GM10248 (cell line): ENCODE data around the gene TOMM22.

Experiments used
- CTCF ChIA-PET: fragments of 300-600 bp; sonication (Branson Sonifier 250); formaldehyde crosslinking; extraction: SDS; loops from one replicate; lab custom pipeline; 2021; ENCODE audit warnings: antibody characterized with exemption; lab: Yijun Ruan, JAX
- POLR2A ChIA-PET: fragments of 350-650 bp; sonication (Branson Sonifier 250); formaldehyde crosslinking; extraction: SDS; loops from one replicate; lab custom pipeline; 2020; ENCODE audit warnings: antibody characterized with exemption; lab: Yijun Ruan, JAX
- DNase-seq: peaks from one replicate; pipeline ENCODE4 v3.0.0; 2012; ENCODE audit errors: extremely low spot score
- TF ChIP-seq, protein P1 (sequence below): IDR thresholded peaks from 2 replicates; pipeline ENCODE4 v1.5.1; 2012; ENCODE audit warnings: mild to moderate bottlenecking, low read depth; ENCODE audit errors: extremely low read depth, missing control alignments, control extremely low read depth

Gene TOMM22

DNA sequence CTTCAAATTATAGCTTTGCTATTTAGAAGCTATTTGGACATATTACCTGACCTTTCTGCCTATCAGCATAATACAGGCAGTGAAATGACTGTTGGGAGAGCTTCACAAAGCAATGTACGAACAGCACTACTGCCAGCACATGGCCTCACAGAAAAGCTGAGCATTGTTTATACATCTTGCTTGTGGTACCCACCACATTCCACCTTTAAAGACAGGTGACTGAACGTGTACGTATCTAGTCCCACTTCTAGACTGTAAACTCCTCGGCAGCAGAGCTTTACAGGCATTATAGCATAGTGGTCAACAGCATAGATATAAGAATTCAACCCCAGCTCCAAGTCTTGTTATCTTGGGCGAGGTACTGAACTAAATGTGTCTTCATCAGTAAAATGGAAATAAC, 17.4 kb downstream of the TOMM22 start:
- CTCF ChIA-PET, result interaction anchor here (1.5 to 6.2 kb wide), 4 partner anchors 10 to 36 kb away, joined by 3 to 48 read pairs (median 6); partner anchors contain the start of gene TOMM22
- POLR2A ChIA-PET, result interaction anchor here (1.2 to 1.7 kb wide), 2 partner anchors 10 to 17 kb away, joined by 3 to 5 read pairs; partner anchors contain the start of gene TOMM22
- DNase-seq, result no peak
- TF ChIP-seq, protein P1, sequence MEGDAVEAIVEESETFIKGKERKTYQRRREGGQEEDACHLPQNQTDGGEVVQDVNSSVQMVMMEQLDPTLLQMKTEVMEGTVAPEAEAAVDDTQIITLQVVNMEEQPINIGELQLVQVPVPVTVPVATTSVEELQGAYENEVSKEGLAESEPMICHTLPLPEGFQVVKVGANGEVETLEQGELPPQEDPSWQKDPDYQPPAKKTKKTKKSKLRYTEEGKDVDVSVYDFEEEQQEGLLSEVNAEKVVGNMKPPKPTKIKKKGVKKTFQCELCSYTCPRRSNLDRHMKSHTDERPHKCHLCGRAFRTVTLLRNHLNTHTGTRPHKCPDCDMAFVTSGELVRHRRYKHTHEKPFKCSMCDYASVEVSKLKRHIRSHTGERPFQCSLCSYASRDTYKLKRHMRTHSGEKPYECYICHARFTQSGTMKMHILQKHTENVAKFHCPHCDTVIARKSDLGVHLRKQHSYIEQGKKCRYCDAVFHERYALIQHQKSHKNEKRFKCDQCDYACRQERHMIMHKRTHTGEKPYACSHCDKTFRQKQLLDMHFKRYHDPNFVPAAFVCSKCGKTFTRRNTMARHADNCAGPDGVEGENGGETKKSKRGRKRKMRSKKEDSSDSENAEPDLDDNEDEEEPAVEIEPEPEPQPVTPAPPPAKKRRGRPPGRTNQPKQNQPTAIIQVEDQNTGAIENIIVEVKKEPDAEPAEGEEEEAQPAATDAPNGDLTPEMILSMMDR, result no peak

DNA sequence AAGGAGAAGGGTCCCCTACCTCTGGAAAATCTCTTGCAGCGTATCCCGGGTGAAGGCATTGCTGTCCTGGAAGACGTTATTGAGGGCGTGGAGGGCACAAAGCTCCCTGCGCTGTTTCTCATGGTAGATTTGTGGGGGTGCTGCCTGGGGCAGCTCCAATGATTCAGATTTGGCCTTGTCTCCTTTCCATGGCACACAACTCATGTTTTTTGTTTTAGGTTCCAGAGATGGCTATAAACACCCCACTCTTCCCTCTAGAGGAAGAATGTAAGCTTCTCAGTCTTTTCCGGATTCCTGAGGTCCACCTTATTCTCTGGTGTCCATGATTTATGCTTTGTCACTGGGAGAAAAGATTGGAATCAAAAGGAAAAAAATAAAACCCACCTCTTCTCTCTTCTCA, 18.0 kb downstream of the TOMM22 start:
- POLR2A ChIA-PET, result interaction anchor here (1.2 to 1.7 kb wide), 2 partner anchors 11 to 18 kb away, joined by 3 to 5 read pairs; partner anchors contain the start of gene TOMM22
- no peak for DNase-seq

DNA sequence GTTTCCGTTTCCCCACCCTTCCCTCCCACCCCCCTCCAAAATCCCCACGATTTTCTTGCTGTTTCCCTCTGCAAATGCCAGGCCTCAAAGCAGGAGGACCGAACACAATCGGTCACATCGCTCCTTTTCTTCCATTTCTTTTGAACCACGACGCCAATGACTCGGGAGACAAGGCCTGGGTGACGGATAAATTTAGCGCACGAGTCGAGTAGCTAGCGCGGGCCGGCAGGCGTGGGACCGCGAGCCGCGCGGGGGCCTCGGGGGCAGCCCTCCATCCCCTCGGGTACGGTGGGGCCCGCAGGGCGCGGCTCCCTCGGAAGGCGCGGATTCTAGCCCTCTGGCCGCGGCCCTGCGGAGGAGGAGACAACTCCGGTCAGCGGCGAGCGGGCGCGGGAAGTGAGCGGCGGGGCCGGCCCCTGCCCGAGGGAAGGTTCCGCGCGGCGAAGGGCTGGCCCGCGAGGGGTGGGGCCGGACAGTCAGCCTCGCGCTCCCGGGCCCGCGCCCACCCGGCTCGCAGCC, 18.6 kb downstream of the TOMM22 start:
- ChIA-PET CTCF (interaction anchor here (1.0 to 6.2 kb wide), 4 partner anchors 18 to 69 kb away, joined by 3 to 48 read pairs (median 3); partner anchors contain the start of gene TOMM22), POLR2A (no interaction called here)
- no peak for DNase-seq
- TF ChIP-seq, protein P1, result no peak

More for the DNA sequence above, 18.0 kb downstream of the TOMM22 start:
- TF ChIP-seq, protein P1, result no peak
- CTCF ChIA-PET, result interaction anchor here (1.0 to 6.2 kb wide), 5 partner anchors 10 to 70 kb away, joined by 3 to 48 read pairs (median 3); partner anchors contain the start of gene TOMM22

DNA sequence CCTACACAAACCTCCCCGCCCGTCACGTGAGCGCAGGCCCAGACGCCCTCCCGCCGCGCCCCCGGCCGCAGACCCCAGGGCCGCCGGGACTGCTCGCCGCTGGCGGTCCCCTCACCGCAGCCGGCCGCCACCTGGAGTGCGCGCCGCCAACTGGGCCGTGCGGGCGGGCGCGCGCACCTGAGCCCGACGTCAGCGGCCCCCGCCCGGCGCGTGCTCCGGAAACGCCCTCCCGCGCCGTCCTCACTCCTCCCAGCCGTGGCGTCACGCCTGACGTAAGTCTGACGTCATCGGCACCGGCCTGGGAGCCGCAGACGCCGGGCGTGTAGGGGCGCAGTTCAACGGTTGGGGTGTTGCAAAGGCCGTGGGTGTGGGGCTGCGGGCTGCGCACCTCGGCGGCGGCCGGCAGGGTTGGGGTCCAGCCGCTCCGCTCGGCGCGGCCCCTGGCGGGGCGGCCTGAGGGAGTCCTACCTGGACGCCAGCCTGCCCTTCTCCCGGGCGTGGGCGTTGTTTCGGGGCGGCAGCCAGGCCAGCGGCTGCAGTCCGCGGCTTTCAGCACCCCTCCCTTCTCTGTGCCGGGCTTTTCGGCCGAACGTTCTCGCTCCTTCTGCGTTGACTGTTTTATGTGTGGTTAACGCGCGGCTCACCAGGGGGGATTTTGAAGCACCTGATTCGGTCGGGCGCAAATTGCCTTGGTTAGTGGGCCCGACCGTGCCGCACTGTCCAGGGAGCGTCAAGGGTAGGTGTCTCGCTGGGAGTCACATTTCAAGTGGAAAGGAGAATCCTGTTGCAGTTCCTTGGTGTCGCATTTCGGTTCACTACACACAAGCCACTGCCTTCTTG, 19.3 kb downstream of the TOMM22 start, which contains the start of gene JOSD1:
Gene JOSD1, minus strand, starts transcription at position 155 of the 840 bp plus-strand sequence. CDS start 956 bp downstream, outside the sequence.
- ChIA-PET POLR2A (no interaction called here), CTCF (interaction anchor here (1.0 to 6.2 kb wide), 2 partner anchors 19 to 69 kb away, joined by 3 to 48 read pairs; partner anchors contain the start of gene TOMM22)
- DNase-seq, result peak; percentile 95
- TF ChIP-seq, protein P1, result no peak

DNA sequence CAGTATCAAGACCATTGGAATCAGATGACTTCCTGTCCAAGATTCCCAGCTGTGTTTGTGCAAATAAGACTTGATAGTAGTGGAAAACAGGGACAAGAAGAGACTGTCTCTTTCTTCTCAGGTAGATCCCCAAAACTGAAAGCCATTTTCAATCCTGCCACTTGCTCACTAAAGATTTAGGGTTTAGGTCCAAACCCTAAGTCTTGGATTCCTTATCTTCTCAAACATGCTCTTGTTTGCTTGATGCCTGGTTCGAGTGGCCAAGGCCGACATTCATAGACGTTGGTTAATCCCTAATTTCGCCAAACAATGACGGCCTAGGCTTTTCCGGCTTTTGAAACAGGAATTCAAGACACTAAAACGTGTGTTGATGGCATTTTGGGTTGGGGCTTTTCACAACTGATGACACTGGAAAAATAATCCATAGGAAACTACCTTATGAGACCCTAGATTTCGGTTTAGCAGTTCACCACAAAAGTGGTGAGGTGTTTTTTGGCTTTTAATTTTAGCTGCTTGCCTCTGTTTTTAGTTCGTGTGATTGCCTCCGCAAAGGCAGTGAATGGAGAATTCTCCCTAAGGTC, 23.0 kb downstream of the TOMM22 start:
- DNase-seq, result no peak
- POLR2A ChIA-PET, result interaction anchor here (0.6 to 0.7 kb wide), 2 partner anchors 698 to 1882 kb away, joined by 4 to 6 read pairs; no protein-coding TSS in a partner anchor
- CTCF ChIA-PET, result interaction anchor here (1.2 to 3.1 kb wide), 2 partner anchors 23 to 264 kb away, joined by 3 to 14 read pairs; partner anchors contain the start of gene TOMM22
- TF ChIP-seq, protein P1, result no peak
